Posterior cingulate gyrus (tissue), 11 donors: ENCODE results near the gene CWC27.
A peak's percentile ranks its signal among the peaks of the same experiment; 100 is the strongest.

ENCODE experiments used
- DNase-seq, 10 donors: peaks; one replicate each; pipeline versions ENCODE4 v3.0.0 to v3.0.0-alpha.2; 2020 to 2021; ENCODE audit warnings: mixed read lengths in 3 of 10
- intact Hi-C: fragments of 100-400 bp; cut with DNase I; formaldehyde crosslinking; loops from one replicate; pipeline ENCODE4 v1.15.1; 2023

CWC27 gene

GRCh38 chr5:64963278-64963677, 194.5 kb downstream of the CWC27 start:
- DNase-seq: no peak
- intact Hi-C loops: no loop called here

DNA sequence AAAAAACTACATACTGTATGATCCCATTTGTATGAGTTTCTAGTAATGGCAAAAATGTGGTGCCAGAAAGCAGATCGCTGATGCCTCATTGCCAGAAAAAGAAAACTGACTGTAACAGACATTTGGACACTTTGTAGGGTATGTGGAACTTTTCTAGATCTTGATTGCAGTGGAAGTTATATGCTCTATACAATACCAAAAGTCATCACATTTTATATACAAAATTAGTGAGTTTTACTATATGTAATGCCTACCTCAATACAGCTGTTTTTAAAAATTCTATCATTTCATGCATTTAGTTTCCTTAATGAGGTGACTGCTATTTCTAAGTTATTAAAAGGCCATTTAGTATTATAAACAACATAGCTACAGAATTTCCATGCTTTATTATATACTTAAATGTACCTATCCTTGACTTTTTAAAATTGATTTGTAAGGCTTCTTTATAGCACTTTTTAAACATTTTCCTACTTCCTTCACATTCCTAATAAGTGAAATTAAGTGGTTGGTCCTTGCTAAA, 199.9 kb downstream of the CWC27 start:
- intact Hi-C loops: no loop called here
- DNase-seq: no peak

- intact Hi-C loops: no loop called here
- DNase-seq: no peak
Measured at GRCh38 chr5:64969578-64969977, 200.8 kb downstream of the CWC27 start.

GRCh38 chr5:64971513-64971912, 202.8 kb downstream of the CWC27 start:
- intact Hi-C loops: no loop called here
- no peak for DNase-seq

- DNase-seq: no peak
- intact Hi-C loops: no loop called here
Measured at GRCh38 chr5:64971990-64972389, 203.3 kb downstream of the CWC27 start.

GRCh38 chr5:64972591-64972990, 203.9 kb downstream of the CWC27 start:
- intact Hi-C loops: no loop called here
- no peak for DNase-seq

DNA sequence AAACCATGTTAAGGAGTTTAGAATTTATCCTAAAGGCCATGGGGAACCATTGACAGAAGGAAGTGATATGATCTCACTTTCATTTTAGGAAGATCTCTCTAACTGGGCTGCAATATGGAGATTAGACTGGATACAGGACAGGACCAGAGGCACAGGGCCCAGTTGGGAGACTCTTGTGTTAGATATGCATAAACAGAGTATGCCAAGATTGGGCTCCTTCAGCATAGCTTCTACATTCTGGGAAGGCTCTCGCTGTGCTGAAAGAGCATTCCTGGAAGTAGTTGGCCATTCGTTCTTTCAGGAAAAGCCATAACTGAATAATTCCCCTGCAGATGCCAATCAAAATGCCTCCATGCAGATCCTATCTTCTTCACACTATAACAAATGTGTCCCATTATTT, 204.5 kb downstream of the CWC27 start:
- no peak for DNase-seq
- intact Hi-C loops: no loop called here

- DNase-seq: no peak
- intact Hi-C loops: no loop called here
Measured at GRCh38 chr5:64977779-64978178, 209.0 kb downstream of the CWC27 start.

GRCh38 chr5:64978546-64978945, 209.8 kb downstream of the CWC27 start:
- DNase-seq: no peak
- intact Hi-C loops: no loop called here

DNA sequence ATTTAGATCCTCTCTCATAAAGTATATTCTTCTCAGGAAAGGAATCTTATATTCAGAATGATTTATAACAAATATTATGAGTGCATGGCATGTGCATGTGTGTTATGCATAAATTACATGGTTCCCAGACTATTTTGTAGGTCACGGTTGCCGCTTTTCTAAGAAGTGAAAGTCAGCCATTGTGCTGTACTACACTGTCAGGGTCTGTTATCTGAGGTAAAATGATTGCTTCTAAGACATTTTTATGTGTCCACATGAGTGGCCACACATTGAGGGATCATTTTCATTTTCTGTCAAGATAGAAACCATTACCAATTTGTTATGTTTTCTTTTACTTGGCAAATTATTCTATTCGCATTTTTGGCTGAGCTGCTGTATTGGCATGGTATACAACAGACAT, 210.8 kb downstream of the CWC27 start:
- intact Hi-C loops: no loop called here
- no peak for DNase-seq

GRCh38 chr5:64980176-64980575, 211.4 kb downstream of the CWC27 start:
- DNase-seq: no peak
- intact Hi-C loops: no loop called here

GRCh38 chr5:64987768-64988167, 219.0 kb downstream of the CWC27 start:
- intact Hi-C loops: no loop called here
- DNase-seq: no peak

DNA sequence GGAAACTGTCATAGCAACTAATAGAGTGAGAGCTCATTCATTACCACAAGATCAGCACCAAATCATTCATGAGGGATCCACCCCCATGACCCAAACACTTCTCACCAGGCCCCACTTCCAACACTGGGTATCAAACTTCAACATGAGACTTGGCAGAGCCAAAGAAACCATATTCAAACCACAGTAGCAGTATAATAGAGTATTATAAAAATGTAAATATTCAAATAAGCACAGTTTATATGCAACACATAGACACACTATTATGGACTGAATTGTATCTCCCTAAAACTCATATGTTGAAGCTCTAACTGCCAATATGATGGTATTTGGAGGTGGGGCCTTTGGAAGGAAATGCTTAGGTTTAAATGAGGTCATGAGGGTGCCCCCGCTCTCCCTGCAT, 240.5 kb downstream of the CWC27 start:
- no peak for DNase-seq
- intact Hi-C loops: no loop called here

- DNase-seq: no peak
- intact Hi-C loops: no loop called here
Measured at GRCh38 chr5:65010841-65011240, 242.1 kb downstream of the CWC27 start.

DNA sequence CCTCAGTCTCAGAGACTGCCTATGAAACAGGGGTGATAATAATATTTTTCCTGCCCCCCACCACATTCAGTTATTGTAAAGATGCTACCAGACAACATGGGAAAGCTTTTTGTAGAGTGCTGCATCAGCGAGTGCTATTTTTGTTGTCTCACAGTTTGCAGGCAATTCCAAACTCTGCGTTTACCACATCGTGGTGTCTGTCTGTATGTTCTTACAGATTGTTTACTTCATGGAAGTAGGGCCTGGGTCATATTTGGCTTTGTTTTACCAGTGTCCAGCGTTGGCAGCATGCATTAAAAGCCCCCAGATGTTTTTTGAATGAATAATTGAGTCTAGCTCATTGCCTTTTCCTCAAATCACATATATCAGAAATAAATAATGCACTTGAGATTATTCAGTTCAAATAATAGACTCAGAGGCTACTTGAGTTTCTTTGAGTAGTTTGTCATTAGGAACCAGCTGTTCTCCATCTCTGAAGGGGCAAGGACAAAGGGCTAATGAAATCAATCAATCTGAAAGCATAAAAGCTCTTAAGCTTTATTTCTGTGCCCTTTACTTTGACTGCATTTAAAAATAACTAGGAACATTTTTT, 243.7 kb downstream of the CWC27 start:
- DNase-seq: no peak
- intact Hi-C loops: no loop called here

- intact Hi-C loops: no loop called here
- DNase-seq: no peak
Measured at GRCh38 chr5:65013166-65013565, 244.4 kb downstream of the CWC27 start.

GRCh38 chr5:65014769-65015168, 246.0 kb downstream of the CWC27 start:
- intact Hi-C loops: no loop called here
- DNase-seq: no peak

GRCh38 chr5:65015767-65016166, 247.0 kb downstream of the CWC27 start:
- DNase-seq: no peak

GRCh38 chr5:65017636-65018035, 248.9 kb downstream of the CWC27 start:
- intact Hi-C loops: no loop called here
- DNase-seq: no peak

More at GRCh38 chr5:65015767-65016166, 247.0 kb downstream of the CWC27 start:
- intact Hi-C loops: no loop called here

- peak in 2 of 10 donors; percentile 29 to 74 for DNase-seq
- intact Hi-C loops: no loop called here
Measured at GRCh38 chr5:65018763-65019162, 250.0 kb downstream of the CWC27 start.

DNA sequence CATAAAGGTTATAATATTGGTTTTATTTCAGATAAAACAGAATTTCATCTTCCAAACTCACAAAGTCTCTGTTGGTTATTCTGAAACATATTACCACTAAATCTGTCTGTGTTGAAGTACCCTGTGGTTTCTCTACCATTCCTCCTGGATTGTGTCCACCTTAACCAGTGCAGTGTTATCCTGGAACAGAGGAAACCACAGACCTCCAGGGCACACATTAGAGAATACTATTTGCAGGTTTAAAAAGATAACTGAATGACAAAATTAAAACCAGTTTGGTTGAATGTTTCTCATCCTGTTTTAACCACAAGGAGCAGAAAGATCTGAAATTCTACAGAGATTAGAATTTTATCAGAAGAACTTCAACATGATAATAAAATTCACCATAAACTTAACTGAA, 251.8 kb downstream of the CWC27 start:
- intact Hi-C loops: no loop called here
- DNase-seq: no peak

GRCh38 chr5:65021527-65022226, 252.9 kb downstream of the CWC27 start:
- intact Hi-C loops: no loop called here
- DNase-seq: no peak
